Fibroblast of skin of left quadriceps (primary cell): Measurements from ENCODE around the gene HAAO.

Experiments used
- DNase-seq, 2 experiments: peaks; one replicate each; pipeline ENCODE4 v3.0.0-alpha.2; 2013; ENCODE audit warnings: low read depth in 2 of 2

Gene HAAO

DNA sequence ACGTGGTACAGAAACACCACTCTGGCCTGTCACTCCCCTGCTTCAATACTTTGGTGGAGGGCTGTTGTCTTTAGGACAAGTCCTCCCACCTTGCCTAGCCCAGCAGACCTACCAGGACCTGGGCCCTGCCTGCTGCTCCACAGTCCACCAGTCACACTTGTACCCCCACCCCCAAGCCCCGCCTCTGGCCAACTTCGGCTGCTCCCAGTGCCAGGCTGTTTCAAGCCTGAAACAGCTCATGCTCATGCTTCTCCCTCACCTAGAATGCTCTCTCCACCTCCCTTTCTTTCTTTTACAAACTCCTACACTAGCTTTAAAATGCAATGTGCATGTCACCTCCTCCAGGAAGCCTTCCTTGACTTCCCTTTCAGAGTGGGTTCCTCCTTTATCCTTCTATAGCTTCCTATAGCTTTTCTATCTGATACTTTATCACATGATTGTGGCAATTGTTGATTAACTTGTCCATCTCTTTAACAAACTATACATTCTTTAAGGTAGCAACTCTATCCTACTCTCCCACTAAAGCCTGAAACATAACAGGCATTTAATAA is 23.6 kb downstream of the HAAO start:
- DNase-seq: no peak

DNA sequence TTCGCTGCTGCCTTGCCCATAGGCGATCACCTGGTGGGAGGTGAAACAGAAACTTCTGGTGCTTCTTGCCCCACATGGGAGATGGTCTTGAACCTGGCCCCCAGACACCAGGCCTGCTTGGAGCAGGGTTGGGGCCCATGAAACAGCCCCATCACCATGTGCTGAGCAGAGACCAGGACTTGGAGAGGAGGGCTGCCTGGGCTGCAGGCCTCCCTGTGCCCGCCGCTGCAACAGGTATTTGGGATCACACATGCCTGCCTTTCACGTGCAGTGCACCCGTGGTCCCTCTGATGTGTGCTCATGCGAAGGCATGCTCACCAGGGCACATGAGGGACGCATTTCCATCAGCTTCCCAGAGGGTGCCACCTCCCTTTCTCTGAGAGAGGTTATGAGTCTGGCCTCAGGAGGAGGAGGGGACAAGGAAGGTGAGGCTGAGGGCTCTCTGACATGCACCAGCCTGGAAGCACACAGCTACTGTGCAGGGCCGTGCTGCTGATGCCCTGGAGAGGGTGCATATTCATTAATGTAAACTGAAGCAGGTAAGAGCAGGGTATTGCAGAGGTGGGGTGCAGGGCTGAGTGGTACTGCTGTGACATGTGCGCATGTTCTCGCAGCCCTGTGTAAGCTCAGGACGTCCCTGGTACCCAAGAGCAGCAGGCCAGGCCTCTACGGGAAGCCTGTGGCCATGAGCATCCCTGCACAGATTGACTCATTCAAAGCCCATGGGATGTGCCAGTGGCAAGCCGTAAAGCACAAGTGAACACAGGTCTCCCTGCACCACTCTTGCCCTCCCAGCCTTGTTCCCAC is 24.3 kb downstream of the HAAO start:
- no peak for DNase-seq

DNA sequence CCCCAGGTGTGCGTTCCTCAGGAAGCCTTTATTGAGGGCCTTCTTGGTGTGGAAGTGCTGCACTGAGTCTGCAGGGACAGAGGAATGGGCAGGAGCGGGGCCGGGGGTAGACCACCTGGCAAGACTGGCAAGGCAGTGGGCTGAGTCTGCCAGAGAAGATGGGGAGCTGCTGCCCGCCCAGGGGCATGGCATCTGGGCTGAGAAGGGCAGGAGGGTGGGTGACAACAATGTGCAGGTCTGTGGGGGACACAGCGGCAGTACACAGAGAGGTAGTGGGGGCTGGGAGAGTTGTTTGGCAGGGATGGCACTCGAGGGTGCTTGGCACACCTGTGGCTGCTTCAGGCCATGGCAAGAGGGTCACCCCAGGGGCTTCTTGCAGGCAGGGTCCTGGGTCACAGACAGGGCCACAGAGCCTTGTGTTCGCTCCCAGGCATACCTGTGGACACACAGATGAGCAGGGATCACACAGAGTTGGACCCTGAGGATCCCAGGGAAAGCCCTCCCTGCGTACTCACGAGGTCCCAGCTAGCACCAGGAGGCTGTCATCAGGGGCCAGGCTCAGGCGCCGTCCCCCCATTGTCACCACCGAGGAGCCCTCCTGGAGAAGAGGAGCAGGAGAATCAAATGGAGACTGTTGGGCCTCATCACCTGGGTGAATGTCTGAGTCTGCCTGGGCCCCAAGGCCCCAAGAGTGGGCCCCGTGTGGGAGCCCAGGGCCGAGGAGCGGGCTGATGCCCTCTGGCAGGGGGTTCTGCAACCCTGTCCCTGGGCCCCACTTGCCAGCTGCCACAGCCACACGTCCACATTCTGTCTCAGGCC is 25.1 kb downstream of the HAAO start:
- no peak for DNase-seq

GRCh38 chr2:42765686-42766085 is 26.7 kb downstream of the HAAO start:
- no peak for DNase-seq

DNA sequence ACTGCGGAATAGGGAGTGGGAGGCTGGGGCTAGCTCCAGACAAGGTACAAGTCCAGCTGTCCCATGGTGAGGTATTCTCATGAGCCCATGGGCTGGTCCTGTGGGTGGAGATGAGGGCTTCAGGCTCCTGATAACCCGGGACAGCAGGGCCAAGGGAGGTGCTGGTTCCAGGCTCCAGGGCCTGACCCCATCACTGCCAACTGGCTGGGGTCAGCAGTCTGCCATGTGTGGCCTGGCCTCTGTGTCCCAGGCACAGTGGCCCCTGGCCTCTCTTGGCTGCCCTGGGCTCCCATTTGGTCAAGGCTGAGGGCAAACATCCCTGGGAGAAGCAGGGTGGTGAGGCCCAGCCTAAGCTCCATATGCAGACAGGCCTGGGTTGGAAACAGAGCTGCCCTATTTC is 27.5 kb downstream of the HAAO start:
- DNase-seq: no peak

GRCh38 chr2:42764096-42764495 is 28.3 kb downstream of the HAAO start, which contains the start of gene OXER1:
Gene OXER1, minus strand, starts transcription at chr2:42764135. Its CDS starts 73 bp downstream, at chr2:42764062.
- no peak for DNase-seq

DNA sequence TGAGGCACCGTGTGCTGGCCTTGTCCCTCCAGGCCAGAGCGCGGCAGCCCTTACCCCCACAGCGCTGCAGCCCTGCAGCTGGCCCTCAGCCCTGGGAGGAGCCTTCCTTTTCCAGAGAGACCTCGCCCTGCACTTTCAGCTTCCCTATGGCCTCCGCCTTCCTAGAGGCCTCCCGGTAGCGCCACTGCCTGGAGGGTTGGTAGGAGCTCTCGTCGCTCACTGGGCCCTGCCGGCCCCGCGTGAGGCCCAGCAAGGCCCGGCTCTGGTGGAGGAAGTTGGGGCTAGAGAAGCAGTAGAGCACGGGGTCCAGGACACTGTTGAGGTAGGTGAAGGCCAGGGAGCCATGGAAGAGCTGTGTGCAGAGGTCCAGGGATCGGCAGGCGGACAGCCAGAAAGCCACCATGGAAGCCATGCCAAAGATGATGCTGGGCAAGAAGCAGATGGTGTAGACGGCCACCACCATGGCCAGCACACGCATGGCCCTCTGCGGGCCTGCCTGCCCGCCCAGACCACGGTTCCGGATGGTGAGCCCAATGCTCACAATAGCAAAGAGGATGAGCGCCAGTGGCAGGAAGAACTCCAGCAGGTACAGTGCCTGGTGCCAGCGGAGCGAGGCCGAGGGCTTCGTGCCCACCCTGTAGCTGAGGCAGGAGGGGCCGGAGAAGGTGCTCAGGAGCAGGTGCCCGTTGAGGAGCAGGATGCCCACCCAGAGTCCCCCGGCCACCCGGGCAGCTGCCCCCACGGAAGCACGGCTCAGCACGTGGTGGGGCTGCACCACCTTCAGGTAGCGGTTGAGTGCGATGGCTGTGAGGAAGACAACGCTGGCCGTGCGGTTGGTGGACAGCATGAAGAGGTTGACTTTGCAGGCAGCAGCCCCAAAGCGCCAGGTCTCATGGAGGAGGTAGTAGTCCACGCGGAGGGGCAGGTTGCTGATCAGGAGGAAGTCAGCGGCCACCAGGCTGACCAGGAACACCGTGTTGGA is 29.3 kb downstream of the HAAO start:
- DNase-seq: no peak

- no peak for DNase-seq
These were observed 30.2 kb downstream of the HAAO start for GRCh38 chr2:42762155-42762554.

DNA sequence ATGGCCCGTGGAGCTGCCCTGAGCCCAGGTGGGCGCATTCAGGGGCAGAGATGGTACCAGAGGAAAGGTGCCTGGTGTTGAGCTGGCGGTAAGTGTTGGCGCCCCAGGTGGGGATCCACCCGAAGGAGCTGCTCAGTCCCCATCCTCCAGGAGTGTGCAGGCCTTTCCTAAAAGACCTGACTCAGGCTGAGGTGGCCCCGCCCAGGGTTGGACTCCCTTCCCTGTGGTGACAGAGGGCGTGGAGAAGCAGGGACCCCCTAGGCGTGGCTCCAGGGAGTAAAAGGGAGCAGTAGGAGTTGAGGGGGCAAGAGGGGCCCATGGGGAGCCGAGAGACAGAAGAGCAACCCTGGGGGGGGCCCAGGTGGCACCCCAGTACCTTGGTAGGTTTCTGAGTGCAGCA is 30.8 kb downstream of the HAAO start:
- DNase-seq: no peak

GRCh38 chr2:42758751-42759150 is 33.6 kb downstream of the HAAO start:
- DNase-seq: no peak

DNA sequence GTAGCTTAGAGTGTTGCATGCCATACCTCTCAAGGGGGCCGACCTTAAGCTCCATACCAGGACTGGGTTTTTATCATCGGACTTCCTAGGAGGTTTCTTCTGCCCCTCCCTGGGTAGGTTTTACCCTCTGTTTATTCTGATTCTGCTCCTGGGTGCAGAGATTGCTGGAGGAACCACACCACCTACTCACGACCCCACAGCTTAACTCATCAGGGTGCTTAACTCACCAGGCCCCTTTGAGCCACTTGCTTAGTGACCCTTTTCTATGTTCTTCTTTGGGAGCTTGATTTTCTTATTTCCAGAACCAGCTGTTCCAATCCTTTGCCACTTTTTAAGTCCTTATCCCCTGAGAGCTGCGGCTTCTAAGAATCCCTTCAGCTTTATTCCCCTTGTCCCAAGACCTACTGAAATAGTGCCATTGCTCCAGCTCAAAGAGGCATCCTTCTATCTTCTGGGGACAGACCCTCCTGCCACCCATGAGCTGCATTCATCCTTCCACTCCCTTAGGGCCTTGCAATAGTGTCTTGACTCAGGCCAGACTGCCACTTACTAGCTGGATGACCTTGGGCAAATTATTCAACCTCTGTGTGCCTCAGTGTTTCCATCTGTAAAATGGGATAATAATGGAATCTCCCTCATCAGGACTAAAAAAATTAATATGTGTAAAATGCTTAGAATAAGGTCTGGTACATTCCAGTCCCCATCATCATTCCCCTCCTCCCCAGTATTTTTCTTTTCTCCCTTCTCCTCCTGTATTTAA is 34.2 kb downstream of the HAAO start:
- no peak for DNase-seq

- DNase-seq: no peak
These were observed 35.3 kb downstream of the HAAO start for GRCh38 chr2:42756966-42757513.

DNA sequence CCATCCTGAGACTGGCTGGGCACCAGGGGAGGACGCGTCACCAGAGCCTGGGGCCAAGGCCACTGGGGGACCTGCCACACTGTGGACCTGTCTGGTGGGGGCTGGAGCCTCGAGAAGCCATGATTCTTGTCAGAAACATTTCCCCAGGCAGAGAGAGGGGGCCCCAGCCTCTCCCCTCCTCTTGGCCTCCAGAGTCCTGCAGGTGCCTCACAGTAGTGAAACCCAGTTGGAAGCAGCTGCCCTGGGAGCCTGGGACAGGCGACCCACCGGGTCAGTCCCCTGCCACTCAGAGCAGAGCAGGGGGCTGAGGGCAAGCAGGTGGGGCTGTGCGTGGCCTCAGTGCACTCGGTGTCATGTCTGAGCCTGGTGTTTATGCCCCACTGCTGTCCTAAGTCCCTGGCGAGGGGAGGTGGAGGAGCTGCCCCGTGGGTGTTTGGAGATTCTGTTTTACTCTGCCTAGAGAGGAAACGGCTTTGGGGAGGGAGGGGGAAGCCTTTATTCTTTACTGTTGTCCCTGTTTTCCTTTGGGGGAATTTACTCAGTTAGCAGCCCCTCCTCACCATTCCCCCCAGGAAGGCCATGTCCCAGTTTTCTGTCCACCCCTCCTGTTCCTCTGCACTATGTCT is 36.1 kb downstream of the HAAO start:
- DNase-seq: no peak

DNA sequence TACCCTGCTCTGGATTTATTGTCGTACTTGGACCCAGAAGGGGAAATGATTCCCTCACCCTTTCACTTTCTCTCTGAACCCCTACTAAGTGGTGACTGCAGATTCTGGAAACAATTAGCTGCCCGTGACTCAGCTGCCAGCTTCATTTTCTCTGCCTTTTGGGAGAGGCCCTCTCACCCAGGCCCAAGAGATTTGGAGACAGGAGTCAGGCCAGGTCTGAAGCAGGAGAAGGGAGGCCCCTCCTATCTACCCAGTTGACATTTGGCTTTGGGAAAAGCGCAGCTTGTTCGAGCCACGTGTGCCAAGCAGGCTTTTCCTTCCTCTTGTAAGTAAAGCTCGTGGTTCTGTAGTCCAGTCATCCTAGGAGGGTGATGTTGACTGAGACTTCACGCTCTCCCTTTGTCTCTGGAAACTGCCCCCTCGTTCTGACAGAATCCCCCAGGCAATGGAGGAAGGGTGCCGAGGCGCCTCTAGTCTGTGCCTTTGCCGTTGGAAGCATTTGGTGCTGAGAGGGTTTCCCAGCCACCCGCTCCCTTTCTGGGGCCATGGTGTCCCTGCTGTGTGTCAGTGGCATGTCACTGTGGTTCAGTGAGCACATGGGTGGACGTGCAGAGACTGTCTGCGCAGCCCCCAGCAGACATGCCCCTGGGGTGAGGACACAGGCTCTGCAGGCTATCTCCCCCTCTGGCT is 37.0 kb downstream of the HAAO start:
- peak; percentile 27 to 40 for DNase-seq

DNA sequence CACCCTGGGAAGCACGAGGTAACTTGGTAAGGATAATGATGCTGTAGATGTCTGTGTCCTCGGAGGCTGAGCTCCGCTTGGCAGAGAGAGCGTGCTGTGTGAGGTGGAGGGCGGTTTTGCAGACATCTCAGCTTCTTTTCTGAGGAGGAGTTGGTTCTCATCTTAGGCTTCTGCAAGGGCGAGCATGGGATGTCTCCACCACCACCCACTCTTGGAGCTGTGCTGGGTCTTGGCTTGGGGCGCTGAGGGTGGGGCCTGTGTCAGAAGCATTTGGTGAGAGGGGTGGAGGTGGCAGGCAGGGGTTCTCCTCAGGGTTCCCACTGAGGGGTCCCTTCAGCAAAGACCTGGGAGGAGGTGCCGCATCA is 37.6 kb downstream of the HAAO start:
- no peak for DNase-seq

GRCh38 chr2:42754021-42754775 is 38.2 kb downstream of the HAAO start:
- DNase-seq: no peak

DNA sequence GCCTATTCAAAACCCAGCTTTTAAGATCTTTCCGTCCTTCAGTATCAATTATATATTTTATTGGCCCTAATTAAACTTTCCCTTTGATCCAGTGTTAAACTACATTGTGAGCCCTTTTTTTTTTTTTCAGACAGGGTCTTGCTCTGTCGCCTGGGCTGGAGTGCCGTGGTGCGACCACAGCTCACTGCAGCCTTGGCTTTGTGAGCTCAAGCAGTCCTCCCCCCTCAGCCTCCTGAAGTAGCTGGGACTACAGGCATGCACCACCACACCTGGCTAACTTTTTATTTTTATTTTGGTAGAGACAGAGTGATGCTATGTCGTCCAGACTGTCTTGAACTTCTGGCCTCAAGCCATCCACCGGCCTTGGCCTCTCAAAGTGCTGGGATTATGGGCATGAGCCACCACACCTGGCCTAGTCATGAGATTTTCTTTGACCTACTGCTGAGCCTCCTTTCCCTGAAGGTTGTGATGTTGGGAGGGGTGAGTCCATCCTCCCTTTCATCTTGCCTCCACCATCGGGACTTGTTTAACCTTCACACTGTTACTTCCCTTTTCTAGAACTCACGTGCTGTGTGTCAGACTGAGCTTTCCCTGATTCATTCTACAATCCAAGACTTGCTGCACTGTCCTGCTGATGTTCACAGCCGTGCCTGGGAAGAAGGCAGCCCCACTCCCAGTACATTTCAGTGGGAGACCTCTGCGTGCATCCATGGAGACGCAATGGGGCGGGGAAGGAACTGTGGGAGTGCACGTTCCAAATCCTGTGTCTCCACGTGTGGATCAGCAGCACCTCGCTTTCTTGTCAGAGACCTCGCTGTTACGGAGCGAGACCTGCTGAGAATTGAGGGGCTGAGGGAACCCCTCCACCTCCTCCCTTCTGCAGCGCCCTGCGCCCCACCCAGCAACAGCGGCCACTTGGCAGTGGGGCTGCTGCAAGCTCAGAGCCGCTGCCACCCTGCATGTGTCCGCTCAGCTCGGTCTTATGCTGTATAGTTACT is 39.3 kb downstream of the HAAO start:
- no peak for DNase-seq
